Measurements from ENCODE around the gene GUF1. TPM values are rescaled to one million over a fixed set of nuclear protein-coding genes. Genes with fewer than 3 reads are reported as not detected.

GUF1 gene
- total RNA-seq, 1 experiment from 2014 or later, result 30.5 TPM

GRCh38 chr4:44629280-44629866, 48.8 kb upstream of the GUF1 start:
- no peaks in the 10 kb centered on the region for H3K9me2 ChIP-seq (ENCODE audit: insufficient read depth)
- H3K4me1 ChIP-seq (ENCODE audit: control insufficient read depth in 1 of 2, insufficient read depth in 2 of 2, low read length in 2 of 2), result no peaks in the 10 kb centered on the region
- ATAC-seq (peak; percentile 80), DNase-seq (ENCODE audit: low read depth, low spot score) (peak; percentile 35)
- POLR2A ChIA-PET, result no interaction called here
- intact Hi-C loops (cut with micrococcal nuclease), result loop anchor here (1.0 kb wide), 1 partner anchor 1497 kb away; no protein-coding TSS in a partner anchor
- H3K27ac ChIP-seq (ENCODE audit: low read depth, low read length), result no peak overlapping the region
- H4K20me1 ChIP-seq (ENCODE audit: insufficient read depth), result no peaks in the 10 kb centered on the region
- H2AFZ ChIP-seq (ENCODE audit: low read depth, low read length, poor library complexity, severe bottlenecking), result no peak overlapping the region
- CTCF ChIA-PET, result no interaction called here
- no peak overlapping the region for H3K9ac ChIP-seq (ENCODE audit: low read length)
- no peaks in the 10 kb centered on the region for H3K27me3 ChIP-seq (ENCODE audit: insufficient read depth, low read length)
- TF ChIP-seq ATF3 (IDR thresholded peaks at IDR 0.05) (no peak), FOSL1 (IDR thresholded peaks at IDR 0.05; ENCODE audit: low read depth) (no peak), CTCF (IDR thresholded peaks at IDR 0.05 in 2 of 3, conservative IDR thresholded peaks at IDR 0.05 in 1 of 3; ENCODE audit: borderline replicate concordance in 1 of 3, insufficient read depth in 1 of 3, low read depth in 2 of 3, low read length in 2 of 3) (peak; percentile 21 to 63 (median 56); a peak in 4 of 6 replicates), SRF (IDR thresholded peaks at IDR 0.05; ENCODE audit: low read depth) (no peak), ZFX (IDR thresholded peaks at IDR 0.05) (no peak), CBX3 (IDR thresholded peaks at IDR 0.05; ENCODE audit: low read depth) (no peak), POLR2A (IDR thresholded peaks at IDR 0.05; ENCODE audit: borderline replicate concordance, extremely low read depth, insufficient read depth, insufficient read length) (no peak), EGR1 (IDR thresholded peaks at IDR 0.05; ENCODE audit: low read depth) (no peak), ELF1 (IDR thresholded peaks at IDR 0.05; ENCODE audit: borderline replicate concordance, low read depth) (no peak), RAD21 (IDR thresholded peaks at IDR 0.05; ENCODE audit: low read depth) (peak; percentile 57)
- RAD21 ChIA-PET (ENCODE audit: low non-redundant PET in 1 of 2, low total read pairs in 2 of 2, uncharacterized antibody in 2 of 2, unreplicated experiment in 2 of 2), result no interaction called here
- BruUV-seq (replicated peaks), result no TSS peak
- no peak overlapping the region for H3K4me3 ChIP-seq (replicated peaks in 1 of 2; ENCODE audit: low read depth in 1 of 2, low read length in 2 of 2)
- no peaks in the 10 kb centered on the region for H3K9me3 ChIP-seq (ENCODE audit: control insufficient read depth in 1 of 2, insufficient read depth in 1 of 2, low read depth in 1 of 2, low read length in 2 of 2)
- H3K79me2 ChIP-seq (ENCODE audit: insufficient read depth, low read length), result no peaks in the 10 kb centered on the region
- H3K36me3 ChIP-seq (ENCODE audit: control insufficient read depth in 1 of 2, insufficient read depth in 2 of 2, low read length in 2 of 2), result no peaks in the 10 kb centered on the region
- no peak overlapping the region for H3K4me2 ChIP-seq (ENCODE audit: low read length)

Data from HCT116 (cell line).